Naive thymus-derived CD4-positive, alpha-beta T cell (primary cell): ENCODE data around the gene FGF3. TPM values are rescaled to one million over a fixed set of nuclear protein-coding genes. Genes with fewer than 3 reads are reported as not detected.

Experiments used
- ATAC-seq: fragments of 150-1000 bp; cut with Tn5 transposase; 2 replicates; pipeline ENCODE4 v1.10.0; 2021; ENCODE audit warnings: mild to moderate bottlenecking, moderate library complexity
- CTCF ChIA-PET: fragments of 350-600 bp; sonication (Branson Sonifier 250); formaldehyde crosslinking; loops from one replicate; lab custom pipeline; 2021; ENCODE audit warnings: antibody characterized with exemption; lab: Charles Lee
- POLR2A ChIA-PET: fragments of 350-600 bp; sonication (Branson Sonifier 250); formaldehyde crosslinking; loops from one replicate; lab custom pipeline; 2021; ENCODE audit warnings: antibody characterized with exemption, inconsistent platforms; lab: Charles Lee
- DNase-seq, 9 donors: peaks; one replicate each; pipeline versions ENCODE4 v3.0.0 to v3.0.0-alpha.2; 2020 to 2022; ENCODE audit warnings: mixed read lengths in 1 of 9
- H3K27ac ChIP-seq: one replicate; pipeline ENCODE4 v1.7.0; 2013; ENCODE audit warnings: mild to moderate bottlenecking, low read depth, low read length, moderate library complexity
- H3K27me3 ChIP-seq, 2 donors: one replicate each; pipeline ENCODE4 v1.7.0; 2013; ENCODE audit warnings: low read length in 2 of 2, mild to moderate bottlenecking in 2 of 2, moderate library complexity in 2 of 2; ENCODE audit not compliant: control insufficient read depth in 2 of 2, insufficient read depth in 2 of 2
- H3K36me3 ChIP-seq, 3 experiments: 1 replicate in 2 of 3; 2 replicates in 1 of 3; pipeline ENCODE4 v1.7.0; 2013; ENCODE audit warnings: low read length in 3 of 3, mild to moderate bottlenecking in 3 of 3, moderate library complexity in 1 of 3; ENCODE audit not compliant: insufficient read depth in 3 of 3, control insufficient read depth in 2 of 3
- H3K4me1 ChIP-seq, 2 donors: one replicate each; pipeline ENCODE4 v1.7.0; 2013; ENCODE audit warnings: low read length in 2 of 2, mild to moderate bottlenecking in 2 of 2, moderate library complexity in 1 of 2; ENCODE audit not compliant: control insufficient read depth in 2 of 2, insufficient read depth in 2 of 2
- H3K4me3 ChIP-seq: 2 replicates; pipeline ENCODE4 v1.7.0; 2013; ENCODE audit warnings: mild to moderate bottlenecking, low read length
- H3K9me3 ChIP-seq, 3 experiments: 1 replicate in 2 of 3; 2 replicates in 1 of 3; pipeline ENCODE4 v1.7.0; 2013; ENCODE audit warnings: low read length in 3 of 3; ENCODE audit not compliant: control insufficient read depth in 2 of 3
- H3K27ac Mint-ChIP-seq, 9 donors: one replicate each; pipeline ENCODE4 v1.8.0; 2020 to 2022; ENCODE audit warnings: mixed read lengths in 9 of 9, mild to moderate bottlenecking in 8 of 9, moderate library complexity in 5 of 9, inconsistent platforms in 2 of 9
- H3K27me3 Mint-ChIP-seq, 5 donors: one replicate each; pipeline ENCODE4 v1.8.0; 2021 to 2022; ENCODE audit warnings: mixed read lengths in 5 of 5, mild to moderate bottlenecking in 1 of 5
- H3K36me3 Mint-ChIP-seq, 5 donors: one replicate each; pipeline ENCODE4 v1.8.0; 2020 to 2022; ENCODE audit warnings: mixed read lengths in 5 of 5, mild to moderate bottlenecking in 3 of 5, inconsistent platforms in 1 of 5
- H3K4me1 Mint-ChIP-seq, 7 donors: one replicate each; pipeline ENCODE4 v1.8.0; 2020 to 2022; ENCODE audit warnings: mixed read lengths in 7 of 7, mild to moderate bottlenecking in 3 of 7, inconsistent platforms in 1 of 7
- H3K4me3 Mint-ChIP-seq, 10 donors: one replicate each; pipeline ENCODE4 v1.8.0; 2020 to 2022; ENCODE audit warnings: mild to moderate bottlenecking in 10 of 10, mixed read lengths in 10 of 10, moderate library complexity in 6 of 10, inconsistent platforms in 2 of 10
- H3K9me3 Mint-ChIP-seq, 11 donors: one replicate each; pipeline ENCODE4 v1.8.0; 2020 to 2022; ENCODE audit warnings: mixed read lengths in 11 of 11, mild to moderate bottlenecking in 4 of 11, inconsistent platforms in 1 of 11, moderate library complexity in 1 of 11
- intact Hi-C, 2 donors: fragments of 100-400 bp; cut with micrococcal nuclease; formaldehyde crosslinking; loops; one replicate each; pipeline ENCODE4 v1.15.1; 2023
- polyA plus RNA-seq, 2 donors: library from polyadenylated mRNA; unstranded; fragments of 300-500 nt; fragmentation: Illumina TruSeq; gene quantifications; one replicate each; pipeline ENCODE4 v1.2.3, GENCODE V29; 2021
- total RNA-seq, 6 experiments: library from RNA in 5 of 6; stranded (reverse) in 5 of 6; gene quantifications; 1 replicate in 5 of 6; 2 replicates in 1 of 6; pipeline ENCODE4 v1.2.3 and lab custom pipeline; 2021 to 2026

Gene FGF3
- total and polyA plus RNA-seq, 7 experiments from 2014 or later = not detected

- Histone ChIP-seq H3K9me3 (no peaks in the 10 kb centered on the region), H3K4me3 (no peak overlapping the region), H3K27ac (no peak overlapping the region), H3K36me3 (no peaks in the 10 kb centered on the region), H3K4me1 (no peaks in the 10 kb centered on the region), H3K27me3 (no peaks in the 10 kb centered on the region)
- no peaks in the 10 kb centered on the region for H3K36me3 Mint-ChIP-seq
- intact Hi-C loops = loop anchor here in 1 of 2 donors (10.0 kb wide), 1 partner anchor 119 kb away; the partner anchor contains the start of gene FGF19
- no peak for DNase-seq
- ATAC-seq = no peak
- H3K9me3 Mint-ChIP-seq = no peaks in the 10 kb centered on the region
- no peak overlapping the region for H3K4me3 Mint-ChIP-seq
- peaks cover 0 to 4% (median 0%) of the 10 kb centered on the region in 7 donors for H3K4me1 Mint-ChIP-seq
- ChIA-PET POLR2A (no interaction called here), CTCF (no interaction called here)
- H3K27me3 Mint-ChIP-seq = peaks cover 11 to 46% (median 25%) of the 10 kb centered on the region in 5 donors
- H3K27ac Mint-ChIP-seq = no peak overlapping the region
Measured at GRCh38 chr11:69823641-69824265, 4.5 kb upstream of the FGF3 start.

GRCh38 chr11:69822676-69823494 is 3.7 kb upstream of the FGF3 start:
- no peak overlapping the region for H3K27ac Mint-ChIP-seq
- H3K36me3 ChIP-seq = no peaks in the 10 kb centered on the region
- no peak overlapping the region for H3K4me3 Mint-ChIP-seq
- H3K36me3 Mint-ChIP-seq = no peaks in the 10 kb centered on the region
- ATAC-seq (no peak), DNase-seq (no peak)
- peaks cover 11 to 46% (median 25%) of the 10 kb centered on the region in 5 donors for H3K27me3 Mint-ChIP-seq
- POLR2A ChIA-PET = no interaction called here
- no peaks in the 10 kb centered on the region for H3K27me3 ChIP-seq
- CTCF ChIA-PET = no interaction called here
- H3K4me1 Mint-ChIP-seq = peaks cover 0 to 4% (median 0%) of the 10 kb centered on the region in 7 donors
- H3K4me3 ChIP-seq = no peak overlapping the region
- H3K4me1 ChIP-seq = no peaks in the 10 kb centered on the region
- no peaks in the 10 kb centered on the region for H3K9me3 ChIP-seq
- no peaks in the 10 kb centered on the region for H3K9me3 Mint-ChIP-seq
- intact Hi-C loops = loop anchor here in 1 of 2 donors (10.0 kb wide), 1 partner anchor 118 kb away; the partner anchor contains the start of gene FGF19
- H3K27ac ChIP-seq = no peak overlapping the region

GRCh38 chr11:69821511-69822040 is 2.4 kb upstream of the FGF3 start:
- H3K27ac Mint-ChIP-seq = no peak overlapping the region
- H3K27me3 Mint-ChIP-seq = peaks cover 11 to 48% (median 25%) of the 10 kb centered on the region in 5 donors
- DNase-seq (no peak), ATAC-seq (no peak)
- H3K4me1 ChIP-seq = no peaks in the 10 kb centered on the region
- H3K4me3 ChIP-seq = no peak overlapping the region
- ChIA-PET CTCF (no interaction called here), POLR2A (no interaction called here)
- H3K9me3 Mint-ChIP-seq = no peaks in the 10 kb centered on the region
- H3K9me3 ChIP-seq = no peaks in the 10 kb centered on the region
- H3K36me3 ChIP-seq = no peaks in the 10 kb centered on the region
- H3K4me3 Mint-ChIP-seq = no peak overlapping the region
- intact Hi-C loops = loop anchor here in 1 of 2 donors (10.0 kb wide), 1 partner anchor 117 kb away; the partner anchor contains the start of gene FGF19
- H3K36me3 Mint-ChIP-seq = no peaks in the 10 kb centered on the region
- H3K27ac ChIP-seq = no peak overlapping the region
- H3K4me1 Mint-ChIP-seq = peaks cover 0 to 4% (median 0%) of the 10 kb centered on the region in 7 donors
- no peaks in the 10 kb centered on the region for H3K27me3 ChIP-seq

GRCh38 chr11:69820441-69820840 is 1.2 kb upstream of the FGF3 start:
- H3K4me1 Mint-ChIP-seq = peaks cover 0 to 4% (median 0%) of the 10 kb centered on the region in 7 donors
- DNase-seq = no peak
- H3K27ac Mint-ChIP-seq = no peak overlapping the region
- H3K9me3 Mint-ChIP-seq = no peaks in the 10 kb centered on the region
- H3K9me3 ChIP-seq = no peaks in the 10 kb centered on the region
- no peak overlapping the region for H3K27ac ChIP-seq
- intact Hi-C loops = loop anchor here in 1 of 2 donors (10.0 kb wide), 1 partner anchor 116 kb away; the partner anchor contains the start of gene FGF19
- H3K4me1 ChIP-seq = no peaks in the 10 kb centered on the region
- no peaks in the 10 kb centered on the region for H3K36me3 Mint-ChIP-seq
- ChIA-PET POLR2A (no interaction called here), CTCF (no interaction called here)
- H3K27me3 Mint-ChIP-seq = peaks cover 17 to 52% (median 35%) of the 10 kb centered on the region in 5 donors
- H3K27me3 ChIP-seq = no peaks in the 10 kb centered on the region
- no peak overlapping the region for H3K4me3 ChIP-seq
- no peak overlapping the region for H3K4me3 Mint-ChIP-seq
- ATAC-seq = no peak
- no peaks in the 10 kb centered on the region for H3K36me3 ChIP-seq

- intact Hi-C loops = loop anchor here in 1 of 2 donors (10.0 kb wide), 1 partner anchor 115 kb away; the partner anchor contains the start of gene FGF19
- DNase-seq (no peak), ATAC-seq (no peak)
- Histone ChIP-seq H3K36me3 (no peaks in the 10 kb centered on the region), H3K9me3 (no peaks in the 10 kb centered on the region), H3K27ac (no peak overlapping the region), H3K4me1 (no peaks in the 10 kb centered on the region), H3K4me3 (no peak overlapping the region), H3K27me3 (no peaks in the 10 kb centered on the region)
- H3K27me3 Mint-ChIP-seq = peaks cover 17 to 55% (median 41%) of the 10 kb centered on the region in 5 donors
- peak overlapping the region in 1 of 9 donors; percentile 41 for H3K27ac Mint-ChIP-seq
- H3K36me3 Mint-ChIP-seq = no peaks in the 10 kb centered on the region
- POLR2A ChIA-PET = no interaction called here
- H3K9me3 Mint-ChIP-seq = no peaks in the 10 kb centered on the region
- peak overlapping the region in 1 of 10 donors; percentile 7 for H3K4me3 Mint-ChIP-seq
- CTCF ChIA-PET = no interaction called here
- peaks cover 0 to 4% (median 0%) of the 10 kb centered on the region in 7 donors for H3K4me1 Mint-ChIP-seq
Measured at GRCh38 chr11:69819541-69820070, 390 bp upstream of the FGF3 start.

GRCh38 chr11:69818231-69818602 is 999 bp downstream of the FGF3 start:
- no peak for DNase-seq
- no peak overlapping the region for H3K27ac Mint-ChIP-seq
- H3K27ac ChIP-seq = no peak overlapping the region
- no peak overlapping the region for H3K4me3 ChIP-seq
- ChIA-PET POLR2A (no interaction called here), CTCF (no interaction called here)
- H3K9me3 Mint-ChIP-seq = peaks cover 0 to 1% (median 0%) of the 10 kb centered on the region in 11 donors
- intact Hi-C loops = no loop called here
- H3K36me3 Mint-ChIP-seq = no peaks in the 10 kb centered on the region
- H3K4me1 Mint-ChIP-seq = peaks cover 0 to 4% (median 0%) of the 10 kb centered on the region in 7 donors
- H3K9me3 ChIP-seq = no peaks in the 10 kb centered on the region
- ATAC-seq = no peak
- no peaks in the 10 kb centered on the region for H3K4me1 ChIP-seq
- no peaks in the 10 kb centered on the region for H3K36me3 ChIP-seq
- H3K4me3 Mint-ChIP-seq = no peak overlapping the region
- peaks cover 24 to 61% (median 48%) of the 10 kb centered on the region in 5 donors for H3K27me3 Mint-ChIP-seq
- H3K27me3 ChIP-seq = no peaks in the 10 kb centered on the region
